HEK293 (cell line): ENCODE results near the gene COL9A3.

Experiments used
- CTCF ChIA-PET: fragments of 350-600 bp; formaldehyde crosslinking; extraction: SDS; loops from one replicate; lab custom pipeline; 2021; ENCODE audit warnings: antibody characterized with exemption; lab: Yijun Ruan, JAX
- POLR2A ChIA-PET: fragments of 300-600 bp; formaldehyde crosslinking; extraction: SDS; loops from one replicate; lab custom pipeline; 2020; ENCODE audit warnings: antibody characterized with exemption, inconsistent platforms; lab: Yijun Ruan, JAX
- H3K27ac ChIP-seq: fragments of 200-500 bp; sonication (Bioruptor generic); 2 replicates; pipeline ENCODE4 v1.5.1; 2014; ENCODE audit warnings: low read depth, low read length, control low read depth, inconsistent platforms; ENCODE audit errors: extremely low read depth
- H3K36me3 ChIP-seq, 2 experiments: fragments of 200-500 bp in 1 of 2; sonication (Bioruptor generic) in 1 of 2; 1 replicate in 1 of 2; 2 replicates in 1 of 2; pipeline ENCODE4 v1.5.1; 2014 to 2017; ENCODE audit warnings: inconsistent platforms in 2 of 2, low read length in 2 of 2; ENCODE audit not compliant: control insufficient read depth in 2 of 2, insufficient read depth in 1 of 2
- H3K4me1 ChIP-seq: fragments of 200-500 bp; sonication (Bioruptor generic); 2 replicates; pipeline ENCODE4 v1.5.1; 2014; ENCODE audit warnings: mild to moderate bottlenecking, low read length, inconsistent platforms; ENCODE audit not compliant: control insufficient read depth, insufficient read depth
- H3K4me3 ChIP-seq: 2 replicates; pipeline ENCODE4 v1.5.1; 2011; ENCODE audit warnings: low read depth, mild to moderate bottlenecking, control low read depth, low read length, moderate library complexity
- H3K9me3 ChIP-seq: fragments of 200-500 bp; sonication (Bioruptor generic); 2 replicates; pipeline ENCODE4 v1.5.1; 2014; ENCODE audit warnings: low read depth, low read length, inconsistent platforms; ENCODE audit not compliant: control insufficient read depth, insufficient read depth
- GFI1B ChIP-seq: fragments of 450-650 bp; formaldehyde crosslinking; IDR thresholded peaks from 2 replicates; pipeline ENCODE4 v1.5.1; 2016; ENCODE audit warnings: missing biosample characterization, missing genetic modification characterization
- HOXD13 ChIP-seq: sonication (generic); formaldehyde crosslinking; IDR thresholded peaks from 2 replicates; pipeline ENCODE4 v1.8.0; 2022; ENCODE audit warnings: missing genetic modification reagents, borderline replicate concordance
- KLF16 ChIP-seq: fragments of 450-650 bp; formaldehyde crosslinking; IDR thresholded peaks from 2 replicates; pipeline ENCODE4 v1.5.1; 2017; ENCODE audit warnings: missing biosample characterization, missing genetic modification characterization
- KLF7 ChIP-seq: fragments of 450-650 bp; formaldehyde crosslinking; IDR thresholded peaks from 2 replicates; pipeline ENCODE4 v1.5.1; 2016; ENCODE audit warnings: missing biosample characterization, missing genetic modification characterization, borderline replicate concordance
- KLF9 ChIP-seq: fragments of 450-650 bp; formaldehyde crosslinking; IDR thresholded peaks from 2 replicates; pipeline ENCODE4 v1.5.1; 2016; ENCODE audit warnings: missing biosample characterization, missing genetic modification characterization, low read depth
- PRDM10 ChIP-seq: fragments of 450-650 bp; formaldehyde crosslinking; IDR thresholded peaks from 2 replicates; pipeline ENCODE4 v1.5.1; 2016; ENCODE audit warnings: missing biosample characterization, missing genetic modification characterization
- SCRT1 ChIP-seq: fragments of 450-650 bp; formaldehyde crosslinking; IDR thresholded peaks from 2 replicates; pipeline ENCODE4 v1.5.1; 2016; ENCODE audit warnings: missing biosample characterization, missing genetic modification characterization, borderline replicate concordance
- SCRT2 ChIP-seq: fragments of 450-650 bp; formaldehyde crosslinking; IDR thresholded peaks from 2 replicates; pipeline ENCODE4 v1.5.1; 2016; ENCODE audit warnings: missing biosample characterization, missing genetic modification characterization
- ZNF10 ChIP-seq: fragments of 450-650 bp; formaldehyde crosslinking; IDR thresholded peaks from 2 replicates; pipeline ENCODE4 v1.5.1; 2017; ENCODE audit warnings: missing biosample characterization, missing genetic modification characterization
- ZNF169 ChIP-seq: fragments of 450-650 bp; formaldehyde crosslinking; IDR thresholded peaks from 2 replicates; pipeline ENCODE4 v1.5.1; 2016; ENCODE audit warnings: missing biosample characterization, missing genetic modification characterization
- ZNF175 ChIP-seq: fragments of 450-650 bp; formaldehyde crosslinking; IDR thresholded peaks from 2 replicates; pipeline ENCODE4 v1.5.1; 2016; ENCODE audit warnings: missing biosample characterization, missing genetic modification characterization
- ZNF433 ChIP-seq: fragments of 450-650 bp; formaldehyde crosslinking; IDR thresholded peaks from 2 replicates; pipeline ENCODE4 v1.5.1; 2016; ENCODE audit warnings: missing biosample characterization, missing genetic modification characterization, low read depth
- ZNF514 ChIP-seq: fragments of 450-650 bp; formaldehyde crosslinking; IDR thresholded peaks from 2 replicates; pipeline ENCODE4 v1.5.1; 2016; ENCODE audit warnings: missing biosample characterization, missing genetic modification characterization
- ZNF521 ChIP-seq: fragments of 450-650 bp; formaldehyde crosslinking; IDR thresholded peaks from 2 replicates; pipeline ENCODE4 v1.5.1; 2017; ENCODE audit warnings: missing biosample characterization, mild to moderate bottlenecking, missing genetic modification characterization
- ZNF548 ChIP-seq: fragments of 450-650 bp; formaldehyde crosslinking; IDR thresholded peaks from 2 replicates; pipeline ENCODE4 v1.5.1; 2016; ENCODE audit warnings: missing biosample characterization, missing genetic modification characterization
- ZNF610 ChIP-seq: fragments of 450-650 bp; formaldehyde crosslinking; IDR thresholded peaks from 2 replicates; pipeline ENCODE4 v1.5.1; 2016; ENCODE audit warnings: missing biosample characterization, missing genetic modification characterization, borderline replicate concordance
- ZNF629 ChIP-seq: fragments of 450-650 bp; formaldehyde crosslinking; IDR thresholded peaks from 2 replicates; pipeline ENCODE4 v1.5.1; 2017; ENCODE audit warnings: missing biosample characterization, missing genetic modification characterization
- ZSCAN23 ChIP-seq: fragments of 450-650 bp; formaldehyde crosslinking; IDR thresholded peaks from 2 replicates; pipeline ENCODE4 v1.5.1; 2016; ENCODE audit warnings: missing biosample characterization, missing genetic modification characterization
- TF ChIP-seq, protein P1 (sequence below): fragments of 450-650 bp; formaldehyde crosslinking; IDR thresholded peaks from 2 replicates; pipeline ENCODE4 v1.5.0; 2017; ENCODE audit warnings: missing biosample characterization, missing genetic modification characterization, borderline replicate concordance

Gene COL9A3

DNA sequence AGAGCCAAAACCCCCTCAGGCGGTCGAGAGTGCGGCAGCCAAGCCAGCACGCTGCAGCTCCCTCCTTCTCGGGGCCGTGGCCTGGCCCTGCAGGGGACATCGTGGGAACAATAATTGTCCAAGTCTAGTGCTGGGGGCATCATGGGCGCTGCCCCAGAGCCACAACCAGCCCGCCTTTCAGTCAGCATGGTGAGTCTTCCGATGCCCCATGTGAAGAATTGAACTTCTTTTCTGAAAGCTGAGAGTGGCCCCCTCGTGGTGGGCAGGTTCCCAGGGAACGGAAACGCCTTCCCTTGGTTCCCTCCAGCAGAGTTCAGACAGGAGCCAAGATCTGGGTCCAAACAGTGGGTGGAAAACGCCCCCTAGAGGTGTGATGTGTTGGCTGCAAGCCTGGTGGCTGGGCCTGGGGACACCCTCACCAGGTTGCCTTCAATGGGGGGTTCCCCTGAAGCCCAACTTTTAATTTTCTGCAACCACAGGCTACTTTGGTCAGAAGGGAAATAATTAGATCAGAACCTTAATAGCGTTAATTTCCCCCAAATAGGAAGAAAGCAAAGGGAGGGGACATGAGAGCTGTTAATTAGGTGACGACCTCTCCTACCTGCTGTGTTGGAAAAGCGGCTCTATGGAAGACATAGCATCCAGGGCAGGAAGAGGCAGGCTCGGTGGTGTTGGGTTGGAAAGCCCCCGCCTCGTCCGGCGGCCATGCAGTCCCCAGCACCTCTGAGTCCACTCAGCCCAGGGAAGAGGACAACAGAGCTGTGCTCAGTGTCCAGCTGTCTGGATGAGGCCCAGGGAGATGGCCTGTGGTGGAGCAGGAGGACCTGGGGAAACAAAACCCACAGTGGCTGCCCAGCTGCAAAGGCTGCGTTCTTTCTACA is 25.3 kb upstream of the COL9A3 start (continued):
- 0 out of 2 replicates have a peak, but pooled peaks have one; percentile 71 for TF ChIP-seq KLF16
- TF ChIP-seq PRDM10 (tag by site-specific recombination), result peak; percentile 83
- TF ChIP-seq ZNF433 (tag by site-specific recombination), result no peak
- no peak for TF ChIP-seq ZNF548 (tag by site-specific recombination)
- TF ChIP-seq, all 188 proteins: peak for 30

GRCh38 chr20:62792182-62792939 is 24.5 kb upstream of the COL9A3 start:
- POLR2A ChIA-PET, result interaction anchor here (1.3 kb wide), 1 partner anchor 123 kb away, joined by 4 read pairs; no protein-coding TSS in a partner anchor

GRCh38 chr20:62792940-62793756 is 23.7 kb upstream of the COL9A3 start:
- TF ChIP-seq, protein P1, sequence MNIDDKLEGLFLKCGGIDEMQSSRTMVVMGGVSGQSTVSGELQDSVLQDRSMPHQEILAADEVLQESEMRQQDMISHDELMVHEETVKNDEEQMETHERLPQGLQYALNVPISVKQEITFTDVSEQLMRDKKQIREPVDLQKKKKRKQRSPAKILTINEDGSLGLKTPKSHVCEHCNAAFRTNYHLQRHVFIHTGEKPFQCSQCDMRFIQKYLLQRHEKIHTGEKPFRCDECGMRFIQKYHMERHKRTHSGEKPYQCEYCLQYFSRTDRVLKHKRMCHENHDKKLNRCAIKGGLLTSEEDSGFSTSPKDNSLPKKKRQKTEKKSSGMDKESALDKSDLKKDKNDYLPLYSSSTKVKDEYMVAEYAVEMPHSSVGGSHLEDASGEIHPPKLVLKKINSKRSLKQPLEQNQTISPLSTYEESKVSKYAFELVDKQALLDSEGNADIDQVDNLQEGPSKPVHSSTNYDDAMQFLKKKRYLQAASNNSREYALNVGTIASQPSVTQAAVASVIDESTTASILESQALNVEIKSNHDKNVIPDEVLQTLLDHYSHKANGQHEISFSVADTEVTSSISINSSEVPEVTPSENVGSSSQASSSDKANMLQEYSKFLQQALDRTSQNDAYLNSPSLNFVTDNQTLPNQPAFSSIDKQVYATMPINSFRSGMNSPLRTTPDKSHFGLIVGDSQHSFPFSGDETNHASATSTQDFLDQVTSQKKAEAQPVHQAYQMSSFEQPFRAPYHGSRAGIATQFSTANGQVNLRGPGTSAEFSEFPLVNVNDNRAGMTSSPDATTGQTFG, result no peak
- no peak for TF ChIP-seq SCRT1
- no peak for TF ChIP-seq GFI1B (tag by site-specific recombination)
- TF ChIP-seq HOXD13 (CRISPR knock-in tag), result no peak
- no peak for TF ChIP-seq ZSCAN23 (tag by site-specific recombination)
- no peak for TF ChIP-seq ZNF169
- TF ChIP-seq ZNF10 (tag by site-specific recombination), result no peak
- TF ChIP-seq ZNF629 (tag by site-specific recombination), result no peak
- TF ChIP-seq KLF16, result no peak
- TF ChIP-seq ZNF175, result no peak
- no peak for TF ChIP-seq ZNF521
- H3K27ac ChIP-seq, result no peak overlapping the region
- no peak overlapping the region for H3K4me3 ChIP-seq
- no peaks in the 10 kb centered on the region for H3K9me3 ChIP-seq
- no peaks in the 10 kb centered on the region for H3K4me1 ChIP-seq
- peaks cover 0 to 8% of the 10 kb centered on the region in 2 experiments; a peak in 1 of 3 replicates for H3K36me3 ChIP-seq
- ChIA-PET CTCF (interaction anchor here (0.6 to 3.6 kb wide), 10 partner anchors 9 to 294 kb away, joined by 3 to 34 read pairs (median 12); partner anchors contain the start of gene OGFR), POLR2A (interaction anchor here (1.2 to 3.5 kb wide), 4 partner anchors 19 to 151 kb away, joined by 3 to 10 read pairs (median 5); partner anchors contain the start of gene SLCO4A1)

More at GRCh38 chr20:62792182-62792939, 24.5 kb upstream of the COL9A3 start:
- Histone ChIP-seq H3K36me3 (no peaks in the 10 kb centered on the region), H3K4me1 (no peaks in the 10 kb centered on the region), H3K27ac (no peak overlapping the region), H3K4me3 (no peak overlapping the region), H3K9me3 (no peaks in the 10 kb centered on the region)
- CTCF ChIA-PET, result interaction anchor here (0.6 to 3.6 kb wide), 32 partner anchors 9 to 1042 kb away, joined by 3 to 38 read pairs (median 5); partner anchors contain the start of gene OGFR
- TF ChIP-seq ZNF610 (tag by site-specific recombination), result no peak
- no peak for TF ChIP-seq ZNF514 (tag by site-specific recombination)
- TF ChIP-seq KLF7, result no peak
- TF ChIP-seq KLF9 (tag by site-specific recombination), result no peak
- TF ChIP-seq SCRT2 (tag by site-specific recombination), result no peak
